Progenitor cell of endocrine pancreas (in vitro differentiated cells): Measurements from ENCODE around the gene NFE2L3. TPM values are rescaled to one million over a fixed set of nuclear protein-coding genes. Genes with fewer than 3 reads are reported as not detected.

Experiments used
- DNase-seq: peaks from one replicate; pipeline ENCODE4 v3.0.0; 2021; ENCODE audit warnings: low spot score; ENCODE audit not compliant: unreplicated experiment
- H3K27ac Mint-ChIP-seq: 2 replicates; pipeline ENCODE4 v1.8.0; 2021; ENCODE audit warnings: mild to moderate bottlenecking, moderate library complexity, mixed read lengths
- H3K27me3 Mint-ChIP-seq: 2 replicates; pipeline ENCODE4 v1.8.0; 2021; ENCODE audit warnings: mixed read lengths
- H3K36me3 Mint-ChIP-seq: 2 replicates; pipeline ENCODE4 v1.8.0; 2022; ENCODE audit warnings: mixed read lengths; ENCODE audit not compliant: insufficient read depth
- H3K4me1 Mint-ChIP-seq: 2 replicates; pipeline ENCODE4 v1.8.0; 2021; ENCODE audit warnings: low read depth, mixed read lengths
- H3K4me3 Mint-ChIP-seq: 2 replicates; pipeline ENCODE4 v1.8.0; 2021; ENCODE audit warnings: low read depth, mild to moderate bottlenecking, moderate library complexity, mixed read lengths
- H3K9me3 Mint-ChIP-seq: 2 replicates; pipeline ENCODE4 v1.8.0; 2021; ENCODE audit warnings: low read depth, mixed read lengths
- CTCF ChIP-seq: fragments of 200-600 bp; sonication (generic); IDR thresholded peaks from one replicate; pipeline ENCODE4 v1.5.0; 2021; ENCODE audit warnings: antibody characterized with exemption, mild to moderate bottlenecking; ENCODE audit not compliant: unreplicated experiment
- total RNA-seq: library from RNA; stranded (reverse); gene quantifications from 2 replicates; pipeline ENCODE4 v1.2.1, GENCODE V29; 2021

Gene NFE2L3
- total RNA-seq, 1 donor from 2014 or later, result 28.0 TPM

GRCh38 chr7:26195182-26195581 is 43.2 kb downstream of the NFE2L3 start:
- peaks cover 79% of the 10 kb centered on the region for H3K36me3 Mint-ChIP-seq

GRCh38 chr7:26195867-26196657 is 44.1 kb downstream of the NFE2L3 start:
- no peak for DNase-seq
- TF ChIP-seq CTCF, result no peak
- Mint-ChIP-seq H3K36me3 (peaks cover 74% of the 10 kb centered on the region), H3K4me1 (peaks cover 48% of the 10 kb centered on the region), H3K27me3 (no peaks in the 10 kb centered on the region), H3K9me3 (no peaks in the 10 kb centered on the region), H3K4me3 (peak overlapping the region; percentile 64), H3K27ac (peak overlapping the region; percentile 85)

More at GRCh38 chr7:26195182-26195581, 43.2 kb downstream of the NFE2L3 start:
- no peak for DNase-seq
- Mint-ChIP-seq H3K4me3 (peak overlapping the region; percentile 14), H3K9me3 (no peaks in the 10 kb centered on the region), H3K27me3 (no peaks in the 10 kb centered on the region), H3K27ac (peak overlapping the region; percentile 85), H3K4me1 (peaks cover 51% of the 10 kb centered on the region)
- no peak for TF ChIP-seq CTCF

DNA sequence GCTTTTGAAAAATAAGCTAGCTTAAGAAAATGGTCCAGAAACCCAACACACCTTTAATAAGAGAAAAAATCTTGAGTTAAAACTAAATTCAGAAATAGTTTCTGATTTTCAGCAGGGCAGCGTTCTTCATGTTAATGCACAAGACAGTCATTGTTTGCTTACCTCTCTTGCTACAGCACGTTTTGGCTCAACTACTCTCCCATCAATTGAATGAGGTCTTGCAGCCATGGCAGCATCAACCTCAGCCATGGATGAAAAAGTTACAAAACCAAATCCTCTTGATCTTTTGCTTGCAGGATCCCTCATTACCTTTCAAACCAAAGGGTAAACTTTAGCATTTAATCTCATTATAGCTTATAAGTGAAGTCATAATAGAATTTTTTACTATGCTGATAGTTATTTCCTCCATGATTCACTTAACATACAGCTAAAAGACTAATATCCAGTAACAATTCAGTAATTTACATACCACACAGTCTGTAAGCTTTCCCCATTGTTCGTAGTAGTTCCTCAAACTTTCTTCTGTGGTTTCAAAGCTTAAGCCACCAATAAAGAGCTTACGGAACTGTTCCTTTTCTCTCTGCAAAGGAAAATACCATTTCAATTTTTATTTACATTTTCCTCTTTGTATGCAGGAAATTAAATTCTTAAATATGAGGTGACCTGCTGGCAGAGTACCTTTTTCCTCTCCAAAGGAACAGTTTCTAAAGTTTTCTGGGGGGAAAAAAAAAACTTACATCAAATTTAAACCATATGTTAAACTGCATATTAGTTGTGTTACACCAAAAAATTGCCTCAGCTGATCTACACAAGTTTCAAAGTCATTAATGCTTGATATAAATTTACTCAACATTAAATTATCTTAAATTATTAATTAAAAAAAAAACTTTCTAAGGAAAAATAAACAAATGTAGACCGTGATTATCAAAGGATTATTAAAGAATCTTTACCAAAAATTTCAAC is 45.4 kb downstream of the NFE2L3 start:
- H3K4me1 Mint-ChIP-seq, result peaks cover 46% of the 10 kb centered on the region
- DNase-seq, result no peak
- peak overlapping the region; percentile 100 for H3K4me3 Mint-ChIP-seq
- H3K36me3 Mint-ChIP-seq, result peaks cover 64% of the 10 kb centered on the region
- H3K9me3 Mint-ChIP-seq, result no peaks in the 10 kb centered on the region
- no peaks in the 10 kb centered on the region for H3K27me3 Mint-ChIP-seq
- no peak for TF ChIP-seq CTCF
- H3K27ac Mint-ChIP-seq, result peak overlapping the region; percentile 85

GRCh38 chr7:26198133-26198780 is 46.3 kb downstream of the NFE2L3 start:
- no peak for DNase-seq

More at GRCh38 chr7:26198133-26198780, 46.3 kb downstream of the NFE2L3 start:
- peaks cover 56% of the 10 kb centered on the region for H3K36me3 Mint-ChIP-seq
- peak; percentile 90 for TF ChIP-seq CTCF
- H3K4me3 Mint-ChIP-seq, result peak overlapping the region; percentile 100
- peak overlapping the region; percentile 100 for H3K27ac Mint-ChIP-seq
- no peaks in the 10 kb centered on the region for H3K27me3 Mint-ChIP-seq
- no peaks in the 10 kb centered on the region for H3K9me3 Mint-ChIP-seq
- peaks cover 43% of the 10 kb centered on the region for H3K4me1 Mint-ChIP-seq
